ENCODE results near the gene TMC6. TPM values are rescaled to one million over a fixed set of nuclear protein-coding genes. Genes with fewer than 3 reads are reported as not detected.

Gene TMC6
- total RNA-seq, 1 experiment from 2014 or later, result 58.0 TPM

DNA sequence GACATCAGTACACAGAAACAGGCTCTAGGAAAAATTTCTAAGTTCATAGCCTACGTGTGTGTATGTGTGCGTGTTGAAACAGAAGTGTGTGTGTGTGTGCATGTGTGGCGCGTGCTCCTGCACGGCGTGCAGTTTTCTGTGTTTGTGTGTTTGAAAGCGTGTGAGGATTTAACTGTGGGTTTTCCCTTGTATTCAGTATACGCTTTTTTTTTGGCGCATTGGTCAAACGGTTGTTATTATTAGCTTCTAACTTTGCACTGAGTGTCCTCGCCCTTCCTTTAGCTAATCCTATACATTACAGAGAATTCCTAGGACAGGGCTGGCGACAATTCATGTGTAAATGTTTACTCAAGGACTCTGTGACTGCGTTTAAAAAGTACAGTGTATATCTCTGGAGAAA is 23.0 kb downstream of the TMC6 start:
- intact Hi-C loops (cut with micrococcal nuclease; ENCODE audit: unreplicated experiment) (no loop called here), in situ Hi-C loops (cut with HindIII; ENCODE audit: low pct_unique_long_range_greater_than_20kb, low sequenced_read_pairs) (no loop called here)
- no peaks in the 10 kb centered on the region for H3K4me1 ChIP-seq (ENCODE audit: control insufficient read depth, insufficient read depth, low read length)
- H3K27me3 ChIP-seq (ENCODE audit: control insufficient read depth, insufficient read depth, low read length), result no peaks in the 10 kb centered on the region
- CTCF ChIA-PET, result interaction anchor here (0.6 to 0.8 kb wide), 2 partner anchors 21 to 36 kb away, joined by 3 read pairs; no protein-coding TSS in a partner anchor
- H3K27ac ChIP-seq (ENCODE audit: low read length), result no peak overlapping the region
- TF ChIP-seq POLR2AphosphoS5 (IDR thresholded peaks at IDR 0.05; ENCODE audit: low read depth, low read length) (no peak), TCF7L2 (IDR thresholded peaks at IDR 0.05; ENCODE audit: low read depth, low read length) (no peak), SIN3A (IDR thresholded peaks at IDR 0.05; ENCODE audit: borderline replicate concordance, insufficient read depth, low read depth, low read length) (no peak)
- TF ChIP-seq, protein P1, sequence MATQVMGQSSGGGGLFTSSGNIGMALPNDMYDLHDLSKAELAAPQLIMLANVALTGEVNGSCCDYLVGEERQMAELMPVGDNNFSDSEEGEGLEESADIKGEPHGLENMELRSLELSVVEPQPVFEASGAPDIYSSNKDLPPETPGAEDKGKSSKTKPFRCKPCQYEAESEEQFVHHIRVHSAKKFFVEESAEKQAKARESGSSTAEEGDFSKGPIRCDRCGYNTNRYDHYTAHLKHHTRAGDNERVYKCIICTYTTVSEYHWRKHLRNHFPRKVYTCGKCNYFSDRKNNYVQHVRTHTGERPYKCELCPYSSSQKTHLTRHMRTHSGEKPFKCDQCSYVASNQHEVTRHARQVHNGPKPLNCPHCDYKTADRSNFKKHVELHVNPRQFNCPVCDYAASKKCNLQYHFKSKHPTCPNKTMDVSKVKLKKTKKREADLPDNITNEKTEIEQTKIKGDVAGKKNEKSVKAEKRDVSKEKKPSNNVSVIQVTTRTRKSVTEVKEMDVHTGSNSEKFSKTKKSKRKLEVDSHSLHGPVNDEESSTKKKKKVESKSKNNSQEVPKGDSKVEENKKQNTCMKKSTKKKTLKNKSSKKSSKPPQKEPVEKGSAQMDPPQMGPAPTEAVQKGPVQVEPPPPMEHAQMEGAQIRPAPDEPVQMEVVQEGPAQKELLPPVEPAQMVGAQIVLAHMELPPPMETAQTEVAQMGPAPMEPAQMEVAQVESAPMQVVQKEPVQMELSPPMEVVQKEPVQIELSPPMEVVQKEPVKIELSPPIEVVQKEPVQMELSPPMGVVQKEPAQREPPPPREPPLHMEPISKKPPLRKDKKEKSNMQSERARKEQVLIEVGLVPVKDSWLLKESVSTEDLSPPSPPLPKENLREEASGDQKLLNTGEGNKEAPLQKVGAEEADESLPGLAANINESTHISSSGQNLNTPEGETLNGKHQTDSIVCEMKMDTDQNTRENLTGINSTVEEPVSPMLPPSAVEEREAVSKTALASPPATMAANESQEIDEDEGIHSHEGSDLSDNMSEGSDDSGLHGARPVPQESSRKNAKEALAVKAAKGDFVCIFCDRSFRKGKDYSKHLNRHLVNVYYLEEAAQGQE (IDR thresholded peaks at IDR 0.05; ENCODE audit: insufficient read depth in 1 of 2, low read depth in 2 of 2, low read length in 1 of 2), result no peak
- TF ChIP-seq, protein P2, sequence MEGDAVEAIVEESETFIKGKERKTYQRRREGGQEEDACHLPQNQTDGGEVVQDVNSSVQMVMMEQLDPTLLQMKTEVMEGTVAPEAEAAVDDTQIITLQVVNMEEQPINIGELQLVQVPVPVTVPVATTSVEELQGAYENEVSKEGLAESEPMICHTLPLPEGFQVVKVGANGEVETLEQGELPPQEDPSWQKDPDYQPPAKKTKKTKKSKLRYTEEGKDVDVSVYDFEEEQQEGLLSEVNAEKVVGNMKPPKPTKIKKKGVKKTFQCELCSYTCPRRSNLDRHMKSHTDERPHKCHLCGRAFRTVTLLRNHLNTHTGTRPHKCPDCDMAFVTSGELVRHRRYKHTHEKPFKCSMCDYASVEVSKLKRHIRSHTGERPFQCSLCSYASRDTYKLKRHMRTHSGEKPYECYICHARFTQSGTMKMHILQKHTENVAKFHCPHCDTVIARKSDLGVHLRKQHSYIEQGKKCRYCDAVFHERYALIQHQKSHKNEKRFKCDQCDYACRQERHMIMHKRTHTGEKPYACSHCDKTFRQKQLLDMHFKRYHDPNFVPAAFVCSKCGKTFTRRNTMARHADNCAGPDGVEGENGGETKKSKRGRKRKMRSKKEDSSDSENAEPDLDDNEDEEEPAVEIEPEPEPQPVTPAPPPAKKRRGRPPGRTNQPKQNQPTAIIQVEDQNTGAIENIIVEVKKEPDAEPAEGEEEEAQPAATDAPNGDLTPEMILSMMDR (IDR thresholded peaks at IDR 0.05), result no peak
- no peak overlapping the region for H3K4me3 ChIP-seq (ENCODE audit: low read depth in 2 of 2, low read length in 2 of 2)
- POLR2A ChIA-PET, result interaction anchor here (0.6 to 0.7 kb wide), 2 partner anchors 47 to 462 kb away, joined by 4 to 7 read pairs; no protein-coding TSS in a partner anchor
- no peak for DNase-seq (ENCODE audit: low read depth, low spot score)
- ATAC-seq, result no peak
- H3K36me3 ChIP-seq (ENCODE audit: control insufficient read depth, insufficient read depth, low read length), result no peaks in the 10 kb centered on the region
- H3K9me3 ChIP-seq (ENCODE audit: control insufficient read depth, insufficient read depth, low read depth, low read length), result no peaks in the 10 kb centered on the region
- BruUV-seq (replicated peaks), result no TSS peak

DNA sequence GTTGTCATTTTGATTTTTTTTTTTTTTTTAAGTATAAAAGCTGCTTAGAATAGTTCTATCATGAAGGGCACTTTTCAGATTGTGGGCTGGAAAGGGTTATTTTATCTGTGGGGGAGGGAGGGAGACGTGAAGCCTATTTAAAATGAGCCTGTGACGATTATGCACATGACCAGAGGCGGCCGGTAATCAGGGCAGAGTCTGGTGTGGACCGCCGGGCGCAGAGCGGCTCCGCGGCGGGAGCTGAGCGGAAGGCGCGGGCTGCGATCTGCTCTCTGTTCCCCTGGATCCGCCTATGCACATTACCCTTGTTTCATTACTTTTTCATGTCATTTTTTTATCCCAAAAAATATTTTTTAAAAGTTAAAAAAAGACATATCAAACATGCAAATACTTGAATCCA is 23.5 kb downstream of the TMC6 start:
- Histone ChIP-seq H3K4me3 (ENCODE audit: low read depth in 2 of 2, low read length in 2 of 2) (no peak overlapping the region), H3K36me3 (ENCODE audit: control insufficient read depth, insufficient read depth, low read length) (no peaks in the 10 kb centered on the region), H3K27ac (ENCODE audit: low read length) (no peak overlapping the region), H3K27me3 (ENCODE audit: control insufficient read depth, insufficient read depth, low read length) (no peaks in the 10 kb centered on the region), H3K4me1 (ENCODE audit: control insufficient read depth, insufficient read depth, low read length) (no peaks in the 10 kb centered on the region), H3K9me3 (ENCODE audit: control insufficient read depth, insufficient read depth, low read depth, low read length) (no peaks in the 10 kb centered on the region)
- ATAC-seq (no peak), DNase-seq (ENCODE audit: low read depth, low spot score) (no peak)
- intact Hi-C loops (cut with micrococcal nuclease; ENCODE audit: unreplicated experiment), result no loop called here
- BruUV-seq (replicated peaks), result no TSS peak
- ChIA-PET POLR2A (interaction anchor here (0.6 kb wide), 1 partner anchor 47 kb away, joined by 4 read pairs; no protein-coding TSS in a partner anchor), CTCF (interaction anchor here (0.6 to 0.8 kb wide), 3 partner anchors 20 to 517 kb away, joined by 3 read pairs; no protein-coding TSS in a partner anchor)
- no peak for TF ChIP-seq TCF7L2 (IDR thresholded peaks at IDR 0.05; ENCODE audit: low read depth, low read length)
- no peak for TF ChIP-seq POLR2AphosphoS5 (IDR thresholded peaks at IDR 0.05; ENCODE audit: low read depth, low read length)
- TF ChIP-seq, protein P2 (IDR thresholded peaks at IDR 0.05), result no peak
- TF ChIP-seq, protein P1 (IDR thresholded peaks at IDR 0.05; ENCODE audit: insufficient read depth in 1 of 2, low read depth in 2 of 2, low read length in 1 of 2), result no peak
- no peak for TF ChIP-seq SIN3A (IDR thresholded peaks at IDR 0.05; ENCODE audit: borderline replicate concordance, insufficient read depth, low read depth, low read length)
- in situ Hi-C loops (cut with HindIII; ENCODE audit: low pct_unique_long_range_greater_than_20kb, low sequenced_read_pairs), result no loop called here
